22Rv1 (cell line): ENCODE data around the gene PCIF1.

Source experiments
- ZFX ChIP-seq: fragments of 450-650 bp; IDR thresholded peaks from 2 replicates; pipeline ENCODE4 v1.6.1; 2017; ENCODE audit warnings: antibody characterized with exemption, borderline replicate concordance
- TF ChIP-seq, protein P1 (sequence below): fragments of 450-650 bp; IDR thresholded peaks from 2 replicates; pipeline ENCODE4 v1.5.1; 2017; ENCODE audit warnings: mild to moderate bottlenecking

DNA sequence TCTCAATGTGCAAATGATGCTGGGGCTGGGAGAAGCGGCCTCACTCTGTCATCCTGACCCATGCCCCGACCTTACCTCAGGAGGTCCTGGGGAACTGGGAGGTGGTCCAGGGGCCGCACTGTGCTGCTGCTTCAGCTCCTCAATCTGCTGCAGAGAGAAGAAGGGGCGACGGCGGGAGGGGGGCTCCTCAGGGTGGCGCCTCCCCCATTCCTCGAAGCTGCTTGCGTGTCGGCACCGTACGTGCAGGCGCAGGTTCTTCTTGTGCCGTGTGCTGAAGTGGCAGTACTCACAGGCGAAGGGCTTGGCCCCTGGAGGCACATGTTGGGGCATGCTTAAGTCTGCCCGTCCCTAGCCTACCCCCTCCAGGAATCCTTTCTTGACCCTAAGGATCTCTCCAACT lies 24.6 kb downstream of the PCIF1 start:
- TF ChIP-seq, protein P1, sequence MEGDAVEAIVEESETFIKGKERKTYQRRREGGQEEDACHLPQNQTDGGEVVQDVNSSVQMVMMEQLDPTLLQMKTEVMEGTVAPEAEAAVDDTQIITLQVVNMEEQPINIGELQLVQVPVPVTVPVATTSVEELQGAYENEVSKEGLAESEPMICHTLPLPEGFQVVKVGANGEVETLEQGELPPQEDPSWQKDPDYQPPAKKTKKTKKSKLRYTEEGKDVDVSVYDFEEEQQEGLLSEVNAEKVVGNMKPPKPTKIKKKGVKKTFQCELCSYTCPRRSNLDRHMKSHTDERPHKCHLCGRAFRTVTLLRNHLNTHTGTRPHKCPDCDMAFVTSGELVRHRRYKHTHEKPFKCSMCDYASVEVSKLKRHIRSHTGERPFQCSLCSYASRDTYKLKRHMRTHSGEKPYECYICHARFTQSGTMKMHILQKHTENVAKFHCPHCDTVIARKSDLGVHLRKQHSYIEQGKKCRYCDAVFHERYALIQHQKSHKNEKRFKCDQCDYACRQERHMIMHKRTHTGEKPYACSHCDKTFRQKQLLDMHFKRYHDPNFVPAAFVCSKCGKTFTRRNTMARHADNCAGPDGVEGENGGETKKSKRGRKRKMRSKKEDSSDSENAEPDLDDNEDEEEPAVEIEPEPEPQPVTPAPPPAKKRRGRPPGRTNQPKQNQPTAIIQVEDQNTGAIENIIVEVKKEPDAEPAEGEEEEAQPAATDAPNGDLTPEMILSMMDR, result no peak
- TF ChIP-seq ZFX, result no peak
